ENCODE measurements around the gene FBXL12.
A peak's percentile ranks its signal among the peaks of the same experiment; 100 is the strongest.

DNA sequence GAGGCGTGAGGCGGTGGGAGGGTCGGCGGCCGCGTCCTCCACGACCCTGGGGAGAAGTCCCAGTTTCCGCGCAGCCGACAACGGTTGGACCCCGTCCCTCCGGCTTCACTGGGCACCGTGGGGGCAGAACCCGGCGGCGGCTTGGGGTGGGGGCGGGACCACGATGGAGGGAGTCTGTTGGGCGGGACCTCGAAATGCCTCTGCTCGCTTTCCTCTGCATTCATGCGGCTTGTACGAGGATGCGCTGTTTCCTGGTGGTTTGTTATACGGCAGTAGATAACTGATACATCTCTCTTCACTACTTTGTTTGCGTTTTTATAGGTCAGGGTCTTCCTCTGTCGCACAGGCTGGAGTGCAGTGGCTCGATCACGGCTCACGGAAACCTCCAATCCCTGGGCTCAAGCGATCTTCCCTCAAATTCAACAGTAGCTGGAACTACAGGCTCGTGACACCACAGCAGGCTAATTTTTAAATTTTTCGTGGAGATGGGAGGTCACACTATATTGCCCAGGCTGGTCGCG lies 25.7 kb downstream of the FBXL12 start:
- TF ChIP-seq EP300 (IDR thresholded peaks at IDR 0.05) (no peak), POLR2A (IDR thresholded peaks at IDR 0.05) (no peak), POLR2AphosphoS5 (IDR thresholded peaks at IDR 0.05) (peak in 1 of 4 donors; percentile 18)
- TF ChIP-seq, protein P1, sequence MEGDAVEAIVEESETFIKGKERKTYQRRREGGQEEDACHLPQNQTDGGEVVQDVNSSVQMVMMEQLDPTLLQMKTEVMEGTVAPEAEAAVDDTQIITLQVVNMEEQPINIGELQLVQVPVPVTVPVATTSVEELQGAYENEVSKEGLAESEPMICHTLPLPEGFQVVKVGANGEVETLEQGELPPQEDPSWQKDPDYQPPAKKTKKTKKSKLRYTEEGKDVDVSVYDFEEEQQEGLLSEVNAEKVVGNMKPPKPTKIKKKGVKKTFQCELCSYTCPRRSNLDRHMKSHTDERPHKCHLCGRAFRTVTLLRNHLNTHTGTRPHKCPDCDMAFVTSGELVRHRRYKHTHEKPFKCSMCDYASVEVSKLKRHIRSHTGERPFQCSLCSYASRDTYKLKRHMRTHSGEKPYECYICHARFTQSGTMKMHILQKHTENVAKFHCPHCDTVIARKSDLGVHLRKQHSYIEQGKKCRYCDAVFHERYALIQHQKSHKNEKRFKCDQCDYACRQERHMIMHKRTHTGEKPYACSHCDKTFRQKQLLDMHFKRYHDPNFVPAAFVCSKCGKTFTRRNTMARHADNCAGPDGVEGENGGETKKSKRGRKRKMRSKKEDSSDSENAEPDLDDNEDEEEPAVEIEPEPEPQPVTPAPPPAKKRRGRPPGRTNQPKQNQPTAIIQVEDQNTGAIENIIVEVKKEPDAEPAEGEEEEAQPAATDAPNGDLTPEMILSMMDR (IDR thresholded peaks at IDR 0.05), result no peak

All from sigmoid colon (tissue), 4 donors.